Measurements from ENCODE around the gene PTPRT.

Gene PTPRT

GRCh38 chr20:43123180-43123579, 66.5 kb downstream of the PTPRT start:
- no peaks in the 10 kb centered on the region for H3K9me3 ChIP-seq (ENCODE audit: control insufficient read depth, insufficient read depth, low read depth, low read length)
- H3K27ac ChIP-seq (ENCODE audit: extremely low read depth, low read depth, low read length) = no peak overlapping the region
- TF ChIP-seq ZNF624 (tag by site-specific recombination; IDR thresholded peaks at IDR 0.05) (no peak), ZNF311 (tag by site-specific recombination; IDR thresholded peaks at IDR 0.05; ENCODE audit: borderline replicate concordance) (no peak), KLF10 (tag by site-specific recombination; IDR thresholded peaks at IDR 0.05) (no peak)
- no peaks in the 10 kb centered on the region for H3K36me3 ChIP-seq (ENCODE audit: control insufficient read depth in 2 of 2, insufficient read depth in 1 of 2, low read length in 2 of 2)
- ChIA-PET CTCF (no interaction called here), POLR2A (no interaction called here)
- no peaks in the 10 kb centered on the region for H3K4me1 ChIP-seq (ENCODE audit: control insufficient read depth, insufficient read depth, low read length)
- no peak overlapping the region for H3K4me3 ChIP-seq (ENCODE audit: low read depth, low read length)

- CTCF ChIA-PET = no interaction called here
Observed at GRCh38 chr20:43119720-43120119, 70.0 kb downstream of the PTPRT start.

More at GRCh38 chr20:43119720-43120119, 70.0 kb downstream of the PTPRT start:
- Histone ChIP-seq H3K36me3 (ENCODE audit: control insufficient read depth in 2 of 2, insufficient read depth in 1 of 2, low read length in 2 of 2) (no peaks in the 10 kb centered on the region), H3K4me1 (ENCODE audit: control insufficient read depth, insufficient read depth, low read length) (no peaks in the 10 kb centered on the region), H3K27ac (ENCODE audit: extremely low read depth, low read depth, low read length) (no peak overlapping the region), H3K9me3 (ENCODE audit: control insufficient read depth, insufficient read depth, low read depth, low read length) (no peaks in the 10 kb centered on the region), H3K4me3 (ENCODE audit: low read depth, low read length) (no peak overlapping the region)
- POLR2A ChIA-PET = no interaction called here
- TF ChIP-seq, protein P1, sequence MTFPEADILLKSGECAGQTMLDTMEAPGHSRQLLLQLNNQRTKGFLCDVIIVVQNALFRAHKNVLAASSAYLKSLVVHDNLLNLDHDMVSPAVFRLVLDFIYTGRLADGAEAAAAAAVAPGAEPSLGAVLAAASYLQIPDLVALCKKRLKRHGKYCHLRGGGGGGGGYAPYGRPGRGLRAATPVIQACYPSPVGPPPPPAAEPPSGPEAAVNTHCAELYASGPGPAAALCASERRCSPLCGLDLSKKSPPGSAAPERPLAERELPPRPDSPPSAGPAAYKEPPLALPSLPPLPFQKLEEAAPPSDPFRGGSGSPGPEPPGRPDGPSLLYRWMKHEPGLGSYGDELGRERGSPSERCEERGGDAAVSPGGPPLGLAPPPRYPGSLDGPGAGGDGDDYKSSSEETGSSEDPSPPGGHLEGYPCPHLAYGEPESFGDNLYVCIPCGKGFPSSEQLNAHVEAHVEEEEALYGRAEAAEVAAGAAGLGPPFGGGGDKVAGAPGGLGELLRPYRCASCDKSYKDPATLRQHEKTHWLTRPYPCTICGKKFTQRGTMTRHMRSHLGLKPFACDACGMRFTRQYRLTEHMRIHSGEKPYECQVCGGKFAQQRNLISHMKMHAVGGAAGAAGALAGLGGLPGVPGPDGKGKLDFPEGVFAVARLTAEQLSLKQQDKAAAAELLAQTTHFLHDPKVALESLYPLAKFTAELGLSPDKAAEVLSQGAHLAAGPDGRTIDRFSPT (tag by site-specific recombination; IDR thresholded peaks at IDR 0.05) = no peak
- TF ChIP-seq ZNF223 (tag by site-specific recombination; IDR thresholded peaks at IDR 0.05) (no peak), ZNF518A (tag by site-specific recombination; conservative IDR thresholded peaks at IDR 0.05; ENCODE audit: low read depth) (no peak), ZFHX2 (tag by site-specific recombination; conservative IDR thresholded peaks at IDR 0.05) (no peak), ZNF776 (tag by site-specific recombination; IDR thresholded peaks at IDR 0.05; ENCODE audit: borderline replicate concordance) (no peak), ZNF830 (tag by site-specific recombination; IDR thresholded peaks at IDR 0.05; ENCODE audit: low read depth) (no peak), IKZF3 (tag by site-specific recombination; IDR thresholded peaks at IDR 0.05) (no peak), RBAK (tag by site-specific recombination; IDR thresholded peaks at IDR 0.05) (no peak), ZNF777 (tag by site-specific recombination; IDR thresholded peaks at IDR 0.05; ENCODE audit: borderline replicate concordance) (no peak), FEZF1 (tag by site-specific recombination; IDR thresholded peaks at IDR 0.05) (no peak), ZNF174 (tag by site-specific recombination; IDR thresholded peaks at IDR 0.05) (no peak), ZNF76 (tag by site-specific recombination; IDR thresholded peaks at IDR 0.05; ENCODE audit: borderline replicate concordance, low read depth) (no peak), INSM2 (tag by site-specific recombination; IDR thresholded peaks at IDR 0.05) (no peak), ZNF571 (tag by site-specific recombination; IDR thresholded peaks at IDR 0.05) (no peak), ZSCAN18 (tag by site-specific recombination; IDR thresholded peaks at IDR 0.05) (no peak)
